HEK293 (cell line): ENCODE data around the gene CLEC12A.

ENCODE experiments used
- CTCF ChIA-PET: fragments of 350-600 bp; formaldehyde crosslinking; extraction: SDS; loops from one replicate; lab custom pipeline; 2021; ENCODE audit warnings: antibody characterized with exemption; lab: Yijun Ruan, JAX
- POLR2A ChIA-PET: fragments of 300-600 bp; formaldehyde crosslinking; extraction: SDS; loops from one replicate; lab custom pipeline; 2020; ENCODE audit warnings: antibody characterized with exemption, inconsistent platforms; lab: Yijun Ruan, JAX
- H3K27ac ChIP-seq: fragments of 200-500 bp; sonication (Bioruptor generic); 2 replicates; pipeline ENCODE4 v1.5.1; 2014; ENCODE audit warnings: low read depth, low read length, control low read depth, inconsistent platforms; ENCODE audit errors: extremely low read depth
- H3K36me3 ChIP-seq, 2 experiments: fragments of 200-500 bp in 1 of 2; sonication (Bioruptor generic) in 1 of 2; 1 replicate in 1 of 2; 2 replicates in 1 of 2; pipeline ENCODE4 v1.5.1; 2014 to 2017; ENCODE audit warnings: inconsistent platforms in 2 of 2, low read length in 2 of 2; ENCODE audit not compliant: control insufficient read depth in 2 of 2, insufficient read depth in 1 of 2
- H3K4me1 ChIP-seq: fragments of 200-500 bp; sonication (Bioruptor generic); 2 replicates; pipeline ENCODE4 v1.5.1; 2014; ENCODE audit warnings: mild to moderate bottlenecking, low read length, inconsistent platforms; ENCODE audit not compliant: control insufficient read depth, insufficient read depth
- H3K4me3 ChIP-seq: 2 replicates; pipeline ENCODE4 v1.5.1; 2011; ENCODE audit warnings: low read depth, mild to moderate bottlenecking, control low read depth, low read length, moderate library complexity
- H3K9me3 ChIP-seq: fragments of 200-500 bp; sonication (Bioruptor generic); 2 replicates; pipeline ENCODE4 v1.5.1; 2014; ENCODE audit warnings: low read depth, low read length, inconsistent platforms; ENCODE audit not compliant: control insufficient read depth, insufficient read depth
- BCL11A ChIP-seq: fragments of 450-650 bp; formaldehyde crosslinking; IDR thresholded peaks from 2 replicates; pipeline ENCODE4 v1.5.1; 2016; ENCODE audit warnings: low read depth, missing biosample characterization, missing genetic modification characterization
- BCL11B ChIP-seq: fragments of 450-650 bp; formaldehyde crosslinking; IDR thresholded peaks from 2 replicates; pipeline ENCODE4 v1.5.1; 2016; ENCODE audit warnings: low read depth, missing biosample characterization, missing genetic modification characterization
- HOXC10 ChIP-seq: sonication (generic); formaldehyde crosslinking; IDR thresholded peaks from 2 replicates; pipeline ENCODE4 v1.8.1; 2023; ENCODE audit warnings: mild to moderate bottlenecking, missing genetic modification reagents
- SP3 ChIP-seq: fragments of 450-650 bp; formaldehyde crosslinking; IDR thresholded peaks from 2 replicates; pipeline ENCODE4 v1.5.1; 2016; ENCODE audit warnings: missing biosample characterization, missing genetic modification characterization
- YY2 ChIP-seq: fragments of 450-650 bp; formaldehyde crosslinking; IDR thresholded peaks from 2 replicates; pipeline ENCODE4 v1.5.1; 2016; ENCODE audit warnings: missing biosample characterization, missing genetic modification characterization
- ZBTB48 ChIP-seq: fragments of 450-650 bp; formaldehyde crosslinking; IDR thresholded peaks from 2 replicates; pipeline ENCODE4 v1.5.1; 2016; ENCODE audit warnings: missing biosample characterization, missing genetic modification characterization
- ZNF133 ChIP-seq: fragments of 450-650 bp; formaldehyde crosslinking; IDR thresholded peaks from 2 replicates; pipeline ENCODE4 v1.5.1; 2016; ENCODE audit warnings: missing biosample characterization, missing genetic modification characterization
- ZNF223 ChIP-seq: fragments of 450-650 bp; formaldehyde crosslinking; IDR thresholded peaks from 2 replicates; pipeline ENCODE4 v1.5.1; 2016; ENCODE audit warnings: missing biosample characterization, missing genetic modification characterization
- ZNF239 ChIP-seq: fragments of 450-650 bp; formaldehyde crosslinking; IDR thresholded peaks from 2 replicates; pipeline ENCODE4 v1.5.1; 2016; ENCODE audit warnings: missing biosample characterization, missing genetic modification characterization
- ZNF341 ChIP-seq: fragments of 450-650 bp; formaldehyde crosslinking; IDR thresholded peaks from 2 replicates; pipeline ENCODE4; 2016; ENCODE audit warnings: low read depth, missing biosample characterization, missing genetic modification characterization
- ZNF391 ChIP-seq: fragments of 450-650 bp; formaldehyde crosslinking; IDR thresholded peaks from 2 replicates; pipeline ENCODE4 v1.5.1; 2016; ENCODE audit warnings: low read depth, missing biosample characterization, missing genetic modification characterization, borderline replicate concordance
- ZNF473 ChIP-seq: fragments of 450-650 bp; formaldehyde crosslinking; IDR thresholded peaks from 2 replicates; pipeline ENCODE4 v1.5.1; 2017; ENCODE audit warnings: missing biosample characterization, missing genetic modification characterization
- ZNF544 ChIP-seq: fragments of 450-650 bp; formaldehyde crosslinking; IDR thresholded peaks from 2 replicates; pipeline ENCODE4 v1.5.0; 2017; ENCODE audit warnings: missing biosample characterization, missing genetic modification characterization
- ZNF555 ChIP-seq: fragments of 450-650 bp; formaldehyde crosslinking; conservative IDR thresholded peaks from 2 replicates; pipeline ENCODE4 v1.5.1; 2017; ENCODE audit warnings: missing biosample characterization, mild to moderate bottlenecking, missing genetic modification characterization, inconsistent platforms
- ZNF558 ChIP-seq: fragments of 450-650 bp; formaldehyde crosslinking; IDR thresholded peaks from 2 replicates; pipeline ENCODE4 v1.5.1; 2016; ENCODE audit warnings: missing biosample characterization, missing genetic modification characterization
- ZNF561 ChIP-seq: fragments of 450-650 bp; IDR thresholded peaks from 2 replicates; pipeline ENCODE4 v1.5.1; 2018; ENCODE audit warnings: missing biosample characterization, missing genetic modification characterization, borderline replicate concordance
- ZNF624 ChIP-seq: fragments of 450-650 bp; formaldehyde crosslinking; IDR thresholded peaks from 2 replicates; pipeline ENCODE4 v1.5.1; 2017; ENCODE audit warnings: missing biosample characterization, missing genetic modification characterization
- ZNF626 ChIP-seq: fragments of 450-650 bp; sonication (Bioruptor Pico); formaldehyde crosslinking; IDR thresholded peaks from 2 replicates; pipeline ENCODE4 v1.5.1; 2018; ENCODE audit warnings: missing biosample characterization, missing genetic modification characterization, inconsistent platforms
- ZNF677 ChIP-seq: fragments of 450-650 bp; IDR thresholded peaks from 2 replicates; pipeline ENCODE4 v1.5.0; 2018; ENCODE audit warnings: missing biosample characterization, mild to moderate bottlenecking, missing genetic modification characterization, moderate library complexity
- ZNF747 ChIP-seq: fragments of 450-650 bp; formaldehyde crosslinking; IDR thresholded peaks from 2 replicates; pipeline ENCODE4 v1.5.1; 2016; ENCODE audit warnings: missing biosample characterization, missing genetic modification characterization
- ZSCAN23 ChIP-seq: fragments of 450-650 bp; formaldehyde crosslinking; IDR thresholded peaks from 2 replicates; pipeline ENCODE4 v1.5.1; 2016; ENCODE audit warnings: missing biosample characterization, missing genetic modification characterization
- TF ChIP-seq, protein P1 (sequence below): fragments of 450-650 bp; formaldehyde crosslinking; IDR thresholded peaks from 2 replicates; pipeline ENCODE4 v1.5.1; 2016; ENCODE audit warnings: missing biosample characterization, missing genetic modification characterization
- TF ChIP-seq, protein P2 (sequence below): fragments of 450-650 bp; formaldehyde crosslinking; IDR thresholded peaks from 2 replicates; pipeline ENCODE4 v1.5.1; 2016; ENCODE audit warnings: missing biosample characterization, missing genetic modification characterization
- TF ChIP-seq, protein P3 (sequence below): fragments of 450-650 bp; formaldehyde crosslinking; IDR thresholded peaks from 2 replicates; pipeline ENCODE4 v1.5.1; 2016; ENCODE audit warnings: missing biosample characterization, missing genetic modification characterization
- TF ChIP-seq, protein P4 (sequence below): fragments of 450-650 bp; formaldehyde crosslinking; IDR thresholded peaks from 2 replicates; pipeline ENCODE4 v1.5.1; 2017; ENCODE audit warnings: missing biosample characterization, missing genetic modification characterization

The CLEC12A gene

DNA sequence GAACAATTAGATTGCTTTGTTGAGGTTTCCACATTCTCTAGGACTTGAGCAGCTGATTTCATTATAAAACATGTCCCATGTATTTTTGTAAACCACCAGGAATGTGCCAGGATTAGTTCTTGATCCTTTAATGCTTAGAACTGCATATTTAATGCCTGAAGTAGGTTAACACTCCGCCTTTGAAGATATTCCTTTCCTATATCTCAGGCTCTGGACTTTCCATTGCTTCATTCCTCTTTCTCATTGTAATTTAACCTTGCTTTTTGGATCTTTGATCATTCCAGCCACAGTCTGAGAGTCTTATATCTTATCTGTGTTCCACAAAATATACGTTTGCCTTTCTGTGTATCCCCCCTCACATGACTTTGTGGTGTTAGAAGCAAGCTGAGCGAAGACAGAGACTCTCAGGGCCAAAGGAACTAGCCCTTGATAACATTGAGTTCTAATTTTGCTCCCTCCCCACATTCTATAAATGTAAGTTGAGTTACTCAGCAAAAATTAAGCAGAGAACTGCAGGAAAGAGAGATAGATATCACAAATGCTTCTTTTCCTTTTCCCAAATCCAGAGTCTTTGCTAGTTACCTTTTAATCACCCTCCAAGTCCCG, 30.1 kb downstream of the CLEC12A start:
- no peaks in the 10 kb centered on the region for H3K9me3 ChIP-seq
- H3K4me1 ChIP-seq: no peaks in the 10 kb centered on the region
- POLR2A ChIA-PET: no interaction called here
- CTCF ChIA-PET: no interaction called here
- no peak overlapping the region for H3K27ac ChIP-seq
- TF ChIP-seq HOXC10 (CRISPR knock-in tag) (no peak), ZNF391 (tag by site-specific recombination) (no peak)
- TF ChIP-seq, protein P1, sequence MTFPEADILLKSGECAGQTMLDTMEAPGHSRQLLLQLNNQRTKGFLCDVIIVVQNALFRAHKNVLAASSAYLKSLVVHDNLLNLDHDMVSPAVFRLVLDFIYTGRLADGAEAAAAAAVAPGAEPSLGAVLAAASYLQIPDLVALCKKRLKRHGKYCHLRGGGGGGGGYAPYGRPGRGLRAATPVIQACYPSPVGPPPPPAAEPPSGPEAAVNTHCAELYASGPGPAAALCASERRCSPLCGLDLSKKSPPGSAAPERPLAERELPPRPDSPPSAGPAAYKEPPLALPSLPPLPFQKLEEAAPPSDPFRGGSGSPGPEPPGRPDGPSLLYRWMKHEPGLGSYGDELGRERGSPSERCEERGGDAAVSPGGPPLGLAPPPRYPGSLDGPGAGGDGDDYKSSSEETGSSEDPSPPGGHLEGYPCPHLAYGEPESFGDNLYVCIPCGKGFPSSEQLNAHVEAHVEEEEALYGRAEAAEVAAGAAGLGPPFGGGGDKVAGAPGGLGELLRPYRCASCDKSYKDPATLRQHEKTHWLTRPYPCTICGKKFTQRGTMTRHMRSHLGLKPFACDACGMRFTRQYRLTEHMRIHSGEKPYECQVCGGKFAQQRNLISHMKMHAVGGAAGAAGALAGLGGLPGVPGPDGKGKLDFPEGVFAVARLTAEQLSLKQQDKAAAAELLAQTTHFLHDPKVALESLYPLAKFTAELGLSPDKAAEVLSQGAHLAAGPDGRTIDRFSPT (tag by site-specific recombination): no peak
- no peak overlapping the region for H3K4me3 ChIP-seq
- H3K36me3 ChIP-seq: no peaks in the 10 kb centered on the region

DNA sequence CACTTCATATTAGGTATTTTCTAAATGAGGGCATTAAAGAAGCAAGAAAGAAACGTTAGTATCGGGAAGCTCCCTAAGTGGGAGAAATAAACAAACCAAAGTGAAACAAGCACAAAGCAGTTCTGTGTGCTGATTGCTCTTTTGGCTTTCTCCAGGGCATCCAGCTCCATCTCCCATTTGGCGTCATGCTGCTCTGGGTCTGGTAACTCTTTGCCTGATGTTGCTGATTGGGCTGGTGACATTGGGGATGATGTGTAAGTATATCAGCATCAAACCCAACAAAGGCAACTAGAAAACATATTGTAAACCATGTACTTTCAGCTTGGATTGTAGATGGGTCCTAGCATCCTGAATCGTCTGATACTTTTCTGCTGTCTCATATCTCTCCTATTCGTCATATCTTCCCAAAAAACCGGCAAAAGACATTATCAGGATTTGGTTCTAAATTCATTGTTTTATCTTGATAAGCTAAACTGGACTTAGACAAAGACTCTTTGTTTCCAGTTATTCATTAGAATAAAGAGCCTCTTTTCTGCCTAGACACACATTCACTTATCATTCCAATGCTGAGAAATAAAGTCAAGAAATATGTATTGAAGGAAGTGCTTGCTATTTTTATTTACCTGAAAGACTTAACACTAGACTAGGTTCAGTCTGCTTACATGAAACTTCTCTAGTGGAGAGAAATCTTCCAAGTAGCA, 41.6 kb downstream of the CLEC12A start:
- no peaks in the 10 kb centered on the region for H3K9me3 ChIP-seq
- TF ChIP-seq, protein P2, sequence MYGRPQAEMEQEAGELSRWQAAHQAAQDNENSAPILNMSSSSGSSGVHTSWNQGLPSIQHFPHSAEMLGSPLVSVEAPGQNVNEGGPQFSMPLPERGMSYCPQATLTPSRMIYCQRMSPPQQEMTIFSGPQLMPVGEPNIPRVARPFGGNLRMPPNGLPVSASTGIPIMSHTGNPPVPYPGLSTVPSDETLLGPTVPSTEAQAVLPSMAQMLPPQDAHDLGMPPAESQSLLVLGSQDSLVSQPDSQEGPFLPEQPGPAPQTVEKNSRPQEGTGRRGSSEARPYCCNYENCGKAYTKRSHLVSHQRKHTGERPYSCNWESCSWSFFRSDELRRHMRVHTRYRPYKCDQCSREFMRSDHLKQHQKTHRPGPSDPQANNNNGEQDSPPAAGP (tag by site-specific recombination): no peak
- no peak for TF ChIP-seq ZNF555 (tag by site-specific recombination)
- no peak for TF ChIP-seq ZSCAN23 (tag by site-specific recombination)
- no peak for TF ChIP-seq ZNF391 (tag by site-specific recombination)
- no peak for TF ChIP-seq ZNF133 (tag by site-specific recombination)
- TF ChIP-seq ZNF677 (tag by site-specific recombination): no peak
- TF ChIP-seq ZBTB48 (tag by site-specific recombination): no peak
- TF ChIP-seq ZNF544 (tag by site-specific recombination): no peak
- no peak for TF ChIP-seq YY2 (tag by site-specific recombination)
- no peak for TF ChIP-seq ZNF624
- POLR2A ChIA-PET: no interaction called here
- H3K4me3 ChIP-seq: no peak overlapping the region
- no peak overlapping the region for H3K27ac ChIP-seq
- no peaks in the 10 kb centered on the region for H3K4me1 ChIP-seq
- no peaks in the 10 kb centered on the region for H3K36me3 ChIP-seq
- CTCF ChIA-PET: interaction anchor here (0.6 kb wide), 2 partner anchors 123 to 1912 kb away, joined by 3 read pairs; no protein-coding TSS in a partner anchor

DNA sequence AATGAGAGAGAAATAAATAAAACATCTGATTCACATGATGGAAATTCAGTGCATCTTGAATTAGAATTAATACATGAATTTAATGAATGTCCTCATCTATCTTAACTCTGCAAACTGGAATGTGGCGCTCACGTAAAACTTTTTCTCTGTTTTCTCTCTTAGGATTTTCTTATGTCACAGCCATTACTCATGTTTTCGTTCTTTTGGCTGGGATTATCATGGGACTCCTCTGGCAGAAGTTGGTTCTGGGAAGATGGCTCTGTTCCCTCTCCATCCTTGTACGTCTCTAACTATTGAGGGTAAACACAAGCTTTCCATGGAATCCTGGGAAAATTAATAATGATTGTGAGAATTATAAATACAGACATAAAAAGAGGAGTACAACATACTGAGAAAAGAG, 44.2 kb downstream of the CLEC12A start:
- H3K9me3 ChIP-seq: no peaks in the 10 kb centered on the region
- ChIA-PET CTCF (interaction anchor here (0.7 to 1.3 kb wide), 2 partner anchors 265 to 289 kb away, joined by 3 to 4 read pairs; no protein-coding TSS in a partner anchor), POLR2A (no interaction called here)
- no peaks in the 10 kb centered on the region for H3K36me3 ChIP-seq
- no peaks in the 10 kb centered on the region for H3K4me1 ChIP-seq
- H3K27ac ChIP-seq: no peak overlapping the region
- no peak overlapping the region for H3K4me3 ChIP-seq
- TF ChIP-seq ZNF561 (tag by site-specific recombination) (no peak), SP3 (tag by site-specific recombination) (no peak), ZNF626 (tag by site-specific recombination) (no peak), ZNF558 (tag by site-specific recombination) (no peak), ZNF473 (tag by site-specific recombination) (no peak), ZNF391 (tag by site-specific recombination) (no peak), ZNF747 (no peak), HOXC10 (CRISPR knock-in tag) (no peak), BCL11B (tag by site-specific recombination) (no peak), ZNF223 (tag by site-specific recombination) (no peak), ZNF239 (tag by site-specific recombination) (no peak), BCL11A (tag by site-specific recombination) (no peak), ZNF341 (tag by site-specific recombination) (no peak)
- TF ChIP-seq, protein P3, sequence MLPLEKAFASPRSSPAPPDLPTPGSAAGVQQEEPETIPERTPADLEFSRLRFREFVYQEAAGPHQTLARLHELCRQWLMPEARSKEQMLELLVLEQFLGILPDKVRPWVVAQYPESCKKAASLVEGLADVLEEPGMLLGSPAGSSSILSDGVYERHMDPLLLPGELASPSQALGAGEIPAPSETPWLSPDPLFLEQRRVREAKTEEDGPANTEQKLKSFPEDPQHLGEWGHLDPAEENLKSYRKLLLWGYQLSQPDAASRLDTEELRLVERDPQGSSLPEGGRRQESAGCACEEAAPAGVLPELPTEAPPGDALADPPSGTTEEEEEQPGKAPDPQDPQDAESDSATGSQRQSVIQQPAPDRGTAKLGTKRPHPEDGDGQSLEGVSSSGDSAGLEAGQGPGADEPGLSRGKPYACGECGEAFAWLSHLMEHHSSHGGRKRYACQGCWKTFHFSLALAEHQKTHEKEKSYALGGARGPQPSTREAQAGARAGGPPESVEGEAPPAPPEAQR (tag by site-specific recombination): no peak
- TF ChIP-seq, protein P4, sequence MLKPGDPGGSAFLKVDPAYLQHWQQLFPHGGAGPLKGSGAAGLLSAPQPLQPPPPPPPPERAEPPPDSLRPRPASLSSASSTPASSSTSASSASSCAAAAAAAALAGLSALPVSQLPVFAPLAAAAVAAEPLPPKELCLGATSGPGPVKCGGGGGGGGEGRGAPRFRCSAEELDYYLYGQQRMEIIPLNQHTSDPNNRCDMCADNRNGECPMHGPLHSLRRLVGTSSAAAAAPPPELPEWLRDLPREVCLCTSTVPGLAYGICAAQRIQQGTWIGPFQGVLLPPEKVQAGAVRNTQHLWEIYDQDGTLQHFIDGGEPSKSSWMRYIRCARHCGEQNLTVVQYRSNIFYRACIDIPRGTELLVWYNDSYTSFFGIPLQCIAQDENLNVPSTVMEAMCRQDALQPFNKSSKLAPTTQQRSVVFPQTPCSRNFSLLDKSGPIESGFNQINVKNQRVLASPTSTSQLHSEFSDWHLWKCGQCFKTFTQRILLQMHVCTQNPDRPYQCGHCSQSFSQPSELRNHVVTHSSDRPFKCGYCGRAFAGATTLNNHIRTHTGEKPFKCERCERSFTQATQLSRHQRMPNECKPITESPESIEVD (tag by site-specific recombination): no peak
